HAP-1 (cell line): ENCODE data around the gene EPM2A.

Source experiments
- DNase-seq, 2 experiments: peaks; one replicate each; pipeline ENCODE4 v3.0.0-alpha.2; 2016 to 2020; ENCODE audit warnings: low spot score in 2 of 2
- H3K27me3 ChIP-seq: fragments of 250-450 bp; sonication (Bioruptor Pico); 2 replicates; pipeline ENCODE4 v1.5.1; 2020; ENCODE audit warnings: low read depth, mild to moderate bottlenecking, moderate library complexity
- H3K36me3 ChIP-seq: fragments of 250-450 bp; sonication (Bioruptor Pico); replicated peaks from 2 replicates; pipeline ENCODE4 v1.5.1; 2020; ENCODE audit warnings: mild to moderate bottlenecking
- H3K4me1 ChIP-seq: fragments of 250-450 bp; sonication (Bioruptor Pico); 2 replicates; pipeline ENCODE4 v1.5.1; 2020; ENCODE audit warnings: mild to moderate bottlenecking
- H3K4me3 ChIP-seq: fragments of 250-450 bp; sonication (Bioruptor Pico); 2 replicates; pipeline ENCODE4 v1.5.1; 2020; ENCODE audit warnings: mild to moderate bottlenecking, moderate library complexity
- H3K9me3 ChIP-seq: fragments of 250-450 bp; sonication (Bioruptor Pico); 2 replicates; pipeline ENCODE4 v1.5.1; 2020; ENCODE audit warnings: mild to moderate bottlenecking, moderate library complexity
- in situ Hi-C: fragments of 300-500 bp; cut with MboI; formaldehyde crosslinking; loops from 3 replicates; pipeline ENCODE4 v1.14.3; 2020; ENCODE audit warnings: low sequenced_read_pairs, inconsistent platforms, mixed read lengths

The EPM2A gene

GRCh38 chr6:145602726-145603326 is 132.5 kb downstream of the EPM2A start:
- no peaks in the 10 kb centered on the region for H3K4me1 ChIP-seq

DNA sequence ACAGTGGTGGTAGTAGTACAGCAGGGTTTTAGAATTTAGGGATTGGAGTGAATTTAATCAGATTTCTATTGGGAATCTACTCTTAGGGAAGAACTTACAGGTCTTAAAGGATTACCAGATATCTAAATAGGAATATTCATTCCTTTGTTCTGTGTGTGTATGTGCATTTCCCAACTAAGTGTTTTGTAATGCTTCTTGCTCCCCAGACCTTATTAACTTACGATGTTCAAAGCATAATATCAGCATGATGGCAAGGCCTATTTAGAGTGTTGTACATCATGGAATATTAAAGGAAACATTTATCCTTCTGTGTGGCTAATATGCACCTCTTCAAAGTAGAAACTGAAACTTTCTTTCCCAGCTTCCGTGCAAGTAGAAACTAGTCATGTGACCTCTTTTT is 133.9 kb downstream of the EPM2A start:
- no peaks in the 10 kb centered on the region for H3K27me3 ChIP-seq
- no peaks in the 10 kb centered on the region for H3K9me3 ChIP-seq
- H3K36me3 ChIP-seq: no peaks in the 10 kb centered on the region
- H3K4me1 ChIP-seq: no peaks in the 10 kb centered on the region
- H3K4me3 ChIP-seq: no peak overlapping the region
- no peak for DNase-seq
- in situ Hi-C loops: no loop called here

More at GRCh38 chr6:145602726-145603326, 132.5 kb downstream of the EPM2A start:
- no peaks in the 10 kb centered on the region for H3K27me3 ChIP-seq
- H3K4me3 ChIP-seq: no peak overlapping the region
- no peaks in the 10 kb centered on the region for H3K36me3 ChIP-seq
- no peaks in the 10 kb centered on the region for H3K9me3 ChIP-seq
- no peak for DNase-seq
- in situ Hi-C loops: no loop called here

DNA sequence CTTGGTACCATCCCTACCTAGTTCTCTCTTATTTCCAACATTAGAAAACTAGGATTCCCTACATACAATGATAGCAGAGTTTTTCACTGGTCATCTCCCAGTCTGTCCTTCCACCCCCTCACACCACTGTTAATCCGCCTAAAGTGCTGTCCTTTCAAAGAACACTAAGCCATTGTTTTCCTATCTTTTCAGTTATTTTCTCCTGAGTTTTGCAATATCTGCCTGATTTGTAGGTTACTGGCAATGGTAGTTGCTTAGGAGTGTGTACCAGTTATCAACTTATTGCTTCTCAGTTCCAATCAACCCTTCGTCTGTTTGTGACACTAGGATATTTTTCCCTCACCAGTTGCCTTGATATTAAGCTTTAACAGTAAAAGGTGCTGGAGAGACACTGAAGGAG is 135.0 kb downstream of the EPM2A start:
- in situ Hi-C loops: no loop called here
- no peaks in the 10 kb centered on the region for H3K36me3 ChIP-seq
- DNase-seq: no peak

GRCh38 chr6:145588981-145589380 is 146.3 kb downstream of the EPM2A start:
- H3K36me3 ChIP-seq: no peaks in the 10 kb centered on the region
- no peaks in the 10 kb centered on the region for H3K4me1 ChIP-seq
- no peak overlapping the region for H3K4me3 ChIP-seq
- H3K9me3 ChIP-seq: no peaks in the 10 kb centered on the region
- H3K27me3 ChIP-seq: 0 out of 2 replicates have a peak, but pooled peaks cover 3% of the 10 kb centered on the region
- in situ Hi-C loops: no loop called here
- DNase-seq: no peak

More for the DNA sequence above, 135.0 kb downstream of the EPM2A start:
- H3K4me1 ChIP-seq: no peaks in the 10 kb centered on the region
- H3K27me3 ChIP-seq: no peaks in the 10 kb centered on the region
- H3K4me3 ChIP-seq: no peak overlapping the region
- H3K9me3 ChIP-seq: no peaks in the 10 kb centered on the region

DNA sequence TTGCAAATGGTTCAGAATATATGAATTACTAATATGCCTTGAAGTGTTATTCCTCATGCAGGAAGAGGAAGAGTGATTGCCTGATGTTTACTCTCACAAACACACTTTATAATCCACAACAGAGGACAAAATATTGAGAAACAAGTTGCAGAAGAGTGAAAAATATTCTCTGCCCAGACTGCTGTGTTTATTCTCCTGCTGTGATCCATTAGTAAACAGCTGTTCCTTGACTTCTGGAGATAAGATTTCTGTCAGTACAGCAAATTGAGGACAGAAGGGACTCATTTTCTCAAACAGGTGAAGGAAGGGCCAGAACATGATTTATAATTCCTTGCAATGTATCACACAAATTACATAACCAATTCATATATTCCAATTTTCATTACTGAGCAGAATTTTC is 148.0 kb downstream of the EPM2A start:
- 0 out of 2 replicates have a peak, but pooled peaks cover 3% of the 10 kb centered on the region for H3K27me3 ChIP-seq
- no peak for DNase-seq
- H3K4me1 ChIP-seq: no peaks in the 10 kb centered on the region
- in situ Hi-C loops: no loop called here
- H3K9me3 ChIP-seq: no peaks in the 10 kb centered on the region
- no peak overlapping the region for H3K4me3 ChIP-seq
- no peaks in the 10 kb centered on the region for H3K36me3 ChIP-seq

- Histone ChIP-seq H3K9me3 (no peaks in the 10 kb centered on the region), H3K4me3 (no peak overlapping the region), H3K27me3 (0 out of 2 replicates have a peak, but pooled peaks cover 3% of the 10 kb centered on the region), H3K4me1 (no peaks in the 10 kb centered on the region), H3K36me3 (no peaks in the 10 kb centered on the region)
- in situ Hi-C loops: no loop called here
- DNase-seq: no peak
Measured at GRCh38 chr6:145583753-145584152, 151.6 kb downstream of the EPM2A start.
